Measurements from ENCODE around the gene PTPRD.

PTPRD gene

GRCh38 chr9:8858596-8859161 lies 1754.1 kb downstream of the PTPRD start:
- ChIA-PET POLR2A (no interaction called here), CTCF (no interaction called here)
- DNase-seq (ENCODE audit: low read depth, low spot score): no peak
- TF ChIP-seq, protein P1, sequence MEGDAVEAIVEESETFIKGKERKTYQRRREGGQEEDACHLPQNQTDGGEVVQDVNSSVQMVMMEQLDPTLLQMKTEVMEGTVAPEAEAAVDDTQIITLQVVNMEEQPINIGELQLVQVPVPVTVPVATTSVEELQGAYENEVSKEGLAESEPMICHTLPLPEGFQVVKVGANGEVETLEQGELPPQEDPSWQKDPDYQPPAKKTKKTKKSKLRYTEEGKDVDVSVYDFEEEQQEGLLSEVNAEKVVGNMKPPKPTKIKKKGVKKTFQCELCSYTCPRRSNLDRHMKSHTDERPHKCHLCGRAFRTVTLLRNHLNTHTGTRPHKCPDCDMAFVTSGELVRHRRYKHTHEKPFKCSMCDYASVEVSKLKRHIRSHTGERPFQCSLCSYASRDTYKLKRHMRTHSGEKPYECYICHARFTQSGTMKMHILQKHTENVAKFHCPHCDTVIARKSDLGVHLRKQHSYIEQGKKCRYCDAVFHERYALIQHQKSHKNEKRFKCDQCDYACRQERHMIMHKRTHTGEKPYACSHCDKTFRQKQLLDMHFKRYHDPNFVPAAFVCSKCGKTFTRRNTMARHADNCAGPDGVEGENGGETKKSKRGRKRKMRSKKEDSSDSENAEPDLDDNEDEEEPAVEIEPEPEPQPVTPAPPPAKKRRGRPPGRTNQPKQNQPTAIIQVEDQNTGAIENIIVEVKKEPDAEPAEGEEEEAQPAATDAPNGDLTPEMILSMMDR (IDR thresholded peaks at IDR 0.05; ENCODE audit: insufficient read depth, low read length, missing control alignments): no peak
- H3K4me3 ChIP-seq (ENCODE audit: low read depth, low read length): no peak overlapping the region

GRCh38 chr9:8857926-8858595 lies 1754.7 kb downstream of the PTPRD start:
- peak overlapping the region; percentile 46 for H3K4me3 ChIP-seq (ENCODE audit: low read depth, low read length)
- POLR2A ChIA-PET: no interaction called here
- CTCF ChIA-PET: no interaction called here
- TF ChIP-seq, protein P1 (IDR thresholded peaks at IDR 0.05; ENCODE audit: insufficient read depth, low read length, missing control alignments): no peak
- DNase-seq (ENCODE audit: low read depth, low spot score): no peak

- ChIA-PET CTCF (no interaction called here), POLR2A (no interaction called here)
- DNase-seq (ENCODE audit: low read depth, low spot score): no peak
Observed at GRCh38 chr9:8857068-8857925, 1755.5 kb downstream of the PTPRD start.

GRCh38 chr9:8856396-8857067 lies 1756.3 kb downstream of the PTPRD start:
- POLR2A ChIA-PET: no interaction called here
- DNase-seq (ENCODE audit: low read depth, low spot score): no peak
- TF ChIP-seq, protein P1 (IDR thresholded peaks at IDR 0.05; ENCODE audit: insufficient read depth, low read length, missing control alignments): no peak
- CTCF ChIA-PET: no interaction called here
- H3K4me3 ChIP-seq (ENCODE audit: low read depth, low read length): no peak overlapping the region

More at GRCh38 chr9:8857068-8857925, 1755.5 kb downstream of the PTPRD start:
- TF ChIP-seq, protein P1 (IDR thresholded peaks at IDR 0.05; ENCODE audit: insufficient read depth, low read length, missing control alignments): no peak
- peak overlapping the region; percentile 46 for H3K4me3 ChIP-seq (ENCODE audit: low read depth, low read length)

DNA sequence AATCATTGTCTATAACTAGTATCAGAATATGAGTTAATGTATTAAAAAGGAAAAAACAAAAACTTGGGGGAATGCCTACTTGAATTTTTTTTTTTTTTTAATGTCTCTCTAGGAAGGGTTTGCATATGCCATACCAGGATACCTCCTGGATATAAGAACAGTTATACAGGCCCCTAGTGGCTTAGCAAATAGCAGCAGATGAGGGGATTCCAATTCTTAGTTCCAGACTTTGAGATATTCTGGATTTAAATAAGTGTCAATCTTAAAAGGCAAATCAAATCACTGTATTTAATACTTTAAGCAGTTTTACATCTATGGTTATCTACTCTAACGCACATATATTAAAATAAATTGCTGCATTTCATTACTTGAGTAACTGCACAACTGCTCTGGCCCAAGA lies 1757.8 kb downstream of the PTPRD start:
- POLR2A ChIA-PET: no interaction called here
- DNase-seq (ENCODE audit: low read depth, low spot score): no peak
- H3K4me3 ChIP-seq (ENCODE audit: low read depth, low read length): no peak overlapping the region
- TF ChIP-seq, protein P1 (IDR thresholded peaks at IDR 0.05; ENCODE audit: insufficient read depth, low read length, missing control alignments): no peak
- CTCF ChIA-PET: no interaction called here

All from AG04449 (cell line).